GM12892 (cell line): ENCODE data around the gene SCYGR3.

Experiments
- POLR2A ChIP-seq: IDR thresholded peaks from 2 replicates; pipeline ENCODE4 v1.6.1; 2011; ENCODE audit warnings: low read depth, low read length, control low read depth
- POLR2AphosphoS5 ChIP-seq: IDR thresholded peaks from 2 replicates; pipeline ENCODE4 v1.6.1; 2011; ENCODE audit warnings: low read depth, low read length, control low read depth
- TAF1 ChIP-seq: IDR thresholded peaks from 2 replicates; pipeline ENCODE4 v1.6.1; 2011; ENCODE audit warnings: low read depth, mild to moderate bottlenecking, control low read depth, low read length, borderline replicate concordance

DNA sequence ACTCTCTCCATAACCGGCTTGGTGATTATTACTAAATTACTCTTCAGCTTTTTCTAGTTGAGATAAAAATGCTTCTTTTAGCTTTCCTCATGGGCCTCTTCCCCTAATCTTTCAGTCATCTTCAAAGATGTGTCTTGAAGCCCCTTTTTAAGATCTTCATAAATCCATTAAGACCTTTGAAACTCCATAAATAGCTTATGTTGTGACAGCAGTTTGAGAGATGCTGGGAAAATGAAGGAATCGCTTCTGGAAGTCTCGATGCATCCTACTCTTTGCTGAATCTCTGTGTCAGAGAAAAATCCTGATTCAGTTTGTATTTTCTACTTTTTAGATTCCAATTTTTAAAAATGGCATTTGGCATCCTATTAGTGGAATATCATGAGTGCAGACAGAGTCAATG lies 15.7 kb upstream of the SCYGR3 start:
- TF ChIP-seq POLR2A (no peak), POLR2AphosphoS5 (no peak), TAF1 (no peak)
